Body of pancreas (tissue), 4 donors: ENCODE results near the gene TCTN3.
"Not testable (repeated sequence)": the region's sequence is repeated elsewhere in the genome, so short reads cannot be mapped to it uniquely, and the experiment has no call there.

Experiments
- CTCF ChIP-seq, 7 experiments: fragments of 450-650 bp in 4 of 7; fragments of 200-600 bp in 3 of 7; sonication (generic) in 3 of 7; IDR thresholded peaks; one replicate each; pipeline ENCODE4 v1.5.1; 2016 to 2019; ENCODE audit warnings: antibody characterized with exemption in 7 of 7
- POLR2A ChIP-seq, 3 donors: fragments of 450-650 bp; IDR thresholded peaks; one replicate each; pipeline ENCODE4 v1.6.1; 2016; ENCODE audit warnings: antibody characterized with exemption in 3 of 3, mild to moderate bottlenecking in 2 of 3

DNA sequence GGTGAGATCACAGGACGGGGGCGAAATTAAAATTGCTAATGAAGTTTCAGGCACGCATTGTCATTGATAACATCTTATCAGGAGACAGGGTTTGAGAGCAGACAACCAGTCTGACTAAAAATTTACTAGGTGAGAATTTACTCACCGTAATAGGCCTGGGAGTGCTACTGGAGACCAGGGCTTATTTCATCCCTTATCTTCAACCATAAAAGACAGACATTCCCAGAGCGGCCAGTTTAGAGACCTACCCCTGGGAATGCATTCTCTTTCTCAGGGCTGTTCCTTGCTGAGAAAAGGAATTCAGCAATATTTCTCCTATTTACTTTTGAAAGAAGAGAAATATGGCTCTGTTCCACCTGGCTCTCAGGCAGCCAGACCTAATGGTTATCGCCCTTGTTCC lies 39.2 kb upstream of the TCTN3 start:
- not testable (repeated sequence) for TF ChIP-seq CTCF, POLR2A (IDR thresholded peaks at IDR 0.05)
